Measurements from ENCODE around the gene MCTP2. TPM values are rescaled to one million over a fixed set of nuclear protein-coding genes. Genes with fewer than 3 reads are reported as not detected.

The MCTP2 gene
- total RNA-seq, 1 experiment from 2014 or later = 0.82 TPM

DNA sequence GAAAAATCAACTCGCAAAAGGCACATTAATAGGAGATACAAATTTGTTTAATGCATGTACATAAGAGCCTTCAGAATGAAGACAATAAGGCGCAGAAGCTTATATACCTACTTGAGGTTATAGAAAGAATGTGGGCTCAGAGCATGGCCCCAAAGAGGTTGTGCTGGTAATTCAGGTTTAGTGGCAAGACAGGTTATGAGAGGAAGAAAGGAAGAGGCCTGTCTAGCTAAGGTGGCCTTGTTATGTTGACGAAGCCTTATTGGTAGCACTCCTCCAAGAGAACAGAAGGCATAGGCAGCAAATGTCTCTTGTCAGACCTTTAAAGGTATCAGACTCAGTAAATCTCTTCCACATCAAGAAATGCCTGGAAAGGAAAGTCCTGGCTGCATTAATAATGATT, 290.8 kb downstream of the MCTP2 start:
- DNase-seq (ENCODE audit: low read depth) = no peak

DNA sequence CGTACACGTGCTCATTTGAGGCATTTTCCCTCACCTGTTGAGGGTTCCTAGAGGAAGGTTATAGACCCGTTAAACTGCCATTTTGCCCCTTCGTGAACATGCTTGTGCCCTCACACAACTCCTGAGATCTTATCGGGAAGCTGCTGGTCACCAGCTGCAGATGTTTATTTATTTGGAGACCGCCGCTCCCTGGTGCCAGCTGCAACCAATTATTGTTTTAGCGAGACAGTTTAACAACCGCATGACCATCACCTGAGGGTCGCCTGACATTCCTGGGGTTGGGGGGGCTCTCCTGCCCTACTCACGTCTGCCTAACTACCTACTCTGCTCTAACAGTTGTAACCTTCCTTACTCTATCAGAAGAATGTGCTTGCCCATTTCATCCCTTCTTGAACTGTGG, 292.5 kb downstream of the MCTP2 start:
- DNase-seq (ENCODE audit: low read depth) = no peak

DNA sequence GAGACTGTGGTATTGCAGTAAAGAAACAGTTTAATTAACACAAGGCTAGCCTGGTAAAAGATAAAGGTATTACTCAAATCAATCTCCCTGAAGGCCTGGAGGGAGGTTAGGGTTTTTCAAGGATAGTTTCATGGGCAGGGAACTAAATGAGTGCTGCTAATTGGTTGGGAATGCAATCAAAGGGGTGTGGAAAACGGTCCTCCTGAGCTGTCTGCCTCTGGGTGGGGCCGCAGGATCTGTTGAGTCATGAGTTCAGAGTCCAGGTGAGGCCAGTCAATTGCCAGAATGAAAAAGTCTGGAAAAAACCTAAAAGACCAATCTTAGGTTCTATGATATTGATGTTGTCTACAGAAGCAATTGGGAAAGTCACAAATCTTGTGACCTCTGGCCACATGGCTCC, 293.2 kb downstream of the MCTP2 start:
- DNase-seq (ENCODE audit: low read depth) = no peak

DNA sequence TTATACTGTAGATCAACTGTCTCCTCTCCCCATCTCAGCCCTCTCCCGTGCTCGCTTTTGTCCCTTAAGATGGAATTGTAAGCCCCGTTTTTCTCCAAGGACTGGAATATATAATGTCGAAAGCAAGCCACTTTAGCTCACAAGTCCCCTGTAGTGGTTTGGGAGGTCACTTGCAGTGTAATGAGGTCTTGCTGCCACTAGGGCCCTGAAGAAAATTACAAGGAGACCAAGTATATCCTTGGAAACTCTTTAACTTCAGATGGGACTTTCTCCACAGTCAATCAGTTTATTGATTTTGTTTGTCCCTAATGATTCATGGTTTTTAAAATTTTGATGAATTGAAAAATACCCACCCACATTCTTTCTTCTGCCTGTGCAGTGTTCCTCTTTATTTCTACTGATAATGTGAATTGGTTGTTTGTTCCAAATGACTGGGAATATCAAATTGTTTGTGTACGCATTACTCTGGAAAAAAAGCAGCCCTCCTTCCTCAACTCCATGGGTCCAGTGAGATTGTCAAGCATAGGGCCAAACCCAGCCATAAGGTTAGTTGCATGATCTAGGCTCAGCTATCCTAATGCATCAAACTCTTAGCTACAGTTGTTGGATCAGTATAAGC, 294.8 kb downstream of the MCTP2 start:
- no peak for DNase-seq (ENCODE audit: low read depth)

DNA sequence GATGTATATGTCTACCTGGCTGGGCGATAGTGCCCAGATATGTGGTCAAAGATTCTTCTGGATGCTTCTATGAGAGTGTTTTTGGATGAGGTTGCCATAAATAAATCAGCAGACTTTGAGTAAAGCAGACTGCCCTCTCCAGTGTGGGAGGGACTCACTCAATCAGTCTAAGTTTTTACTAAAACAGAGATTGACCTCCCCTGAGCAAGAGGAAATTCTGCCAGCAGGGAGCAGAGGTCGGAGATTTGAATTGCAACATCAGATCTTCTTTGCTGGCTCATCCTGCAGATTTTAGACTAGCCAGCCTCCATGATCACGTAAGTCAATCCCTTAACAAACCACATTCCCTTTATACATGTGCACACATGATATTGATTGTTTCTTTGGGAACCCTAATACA, 300.9 kb downstream of the MCTP2 start:
- no peak for DNase-seq (ENCODE audit: low read depth)

Data from HT1080 (cell line).